T-helper 2 cell treated with Interferon-gamma antibody and Interleukin-4, amounts not matched to agents 100 ng/mL and 5 ng/mL, for 36 hours (primary cell): ENCODE measurements around the gene SUFU. TPM values are rescaled to one million over a fixed set of nuclear protein-coding genes. Genes with fewer than 3 reads are reported as not detected.

Experiments
- intact Hi-C: fragments of 100-400 bp; cut with micrococcal nuclease; formaldehyde crosslinking; loops from one replicate; pipeline ENCODE4 v1.15.1; 2023
- total RNA-seq: library from RNA; stranded (reverse); gene quantifications from 2 replicates; pipeline ENCODE4 v1.2.3, GENCODE V29; 2022

SUFU gene
- total RNA-seq, 1 donor from 2014 or later = 13.8 TPM

- intact Hi-C loops = no loop called here
Observed at GRCh38 chr10:102588875-102589274, 85.1 kb downstream of the SUFU start.

- intact Hi-C loops = no loop called here
Observed at GRCh38 chr10:102593074-102593803, 89.5 kb downstream of the SUFU start.

GRCh38 chr10:102593804-102594079 lies 90.0 kb downstream of the SUFU start:
- intact Hi-C loops = no loop called here

GRCh38 chr10:102595293-102595692 lies 91.5 kb downstream of the SUFU start:
- intact Hi-C loops = no loop called here

GRCh38 chr10:102595897-102596296 lies 92.1 kb downstream of the SUFU start:
- intact Hi-C loops = no loop called here

- intact Hi-C loops = no loop called here
Observed at GRCh38 chr10:102596506-102596971, 92.8 kb downstream of the SUFU start.

- intact Hi-C loops = no loop called here
Observed at GRCh38 chr10:102597131-102597991, 93.6 kb downstream of the SUFU start.

GRCh38 chr10:102598243-102598642 lies 94.5 kb downstream of the SUFU start:
- intact Hi-C loops = no loop called here

GRCh38 chr10:102599565-102600327 lies 96.0 kb downstream of the SUFU start:
- intact Hi-C loops = no loop called here

- intact Hi-C loops = no loop called here
Observed at GRCh38 chr10:102600816-102601215, 97.0 kb downstream of the SUFU start.

GRCh38 chr10:102601639-102602038 lies 97.9 kb downstream of the SUFU start:
- intact Hi-C loops = no loop called here

GRCh38 chr10:102602272-102603045 lies 98.7 kb downstream of the SUFU start:
- intact Hi-C loops = no loop called here

- intact Hi-C loops = no loop called here
Observed at GRCh38 chr10:102603946-102604345, 100.2 kb downstream of the SUFU start.

- intact Hi-C loops = no loop called here
Observed at GRCh38 chr10:102604439-102604841, 100.7 kb downstream of the SUFU start.

- intact Hi-C loops = no loop called here
Observed at GRCh38 chr10:102605712-102606111, 101.9 kb downstream of the SUFU start.

- intact Hi-C loops = no loop called here
Observed at GRCh38 chr10:102608487-102608886, 104.7 kb downstream of the SUFU start.

- intact Hi-C loops = no loop called here
Observed at GRCh38 chr10:102610441-102610887, 106.7 kb downstream of the SUFU start.

GRCh38 chr10:102611514-102612087 lies 107.8 kb downstream of the SUFU start:
- intact Hi-C loops = no loop called here

- intact Hi-C loops = no loop called here
Observed at GRCh38 chr10:102612964-102613275, 109.1 kb downstream of the SUFU start.

- intact Hi-C loops = no loop called here
Observed at GRCh38 chr10:102613286-102613685, 109.5 kb downstream of the SUFU start.

GRCh38 chr10:102613785-102614184 lies 110.0 kb downstream of the SUFU start:
- intact Hi-C loops = no loop called here
